Calu3 (cell line): ENCODE data around the gene AFAP1L2. TPM values are rescaled to one million over a fixed set of nuclear protein-coding genes. Genes with fewer than 3 reads are reported as not detected.

Source experiments
- BruUV-seq: library from RNA; stranded (reverse); fragments of 400-500 nt; replicated peaks from 2 replicates; lab custom pipeline; 2021; lab: Mats Ljungman, UMichigan
- CTCF ChIA-PET: fragments of 300-600 bp; sonication (Branson Sonifier 250); formaldehyde crosslinking; loops from one replicate; lab custom pipeline; 2022; ENCODE audit warnings: antibody characterized with exemption; lab: Charles Lee
- DNase-seq: peaks from one replicate; pipeline ENCODE4 v3.0.0; 2022
- H3K27ac Mint-ChIP-seq: one replicate; pipeline ENCODE4 v1.8.0; 2022; ENCODE audit warnings: mixed read lengths; ENCODE audit not compliant: unreplicated experiment
- H3K27me3 Mint-ChIP-seq: one replicate; pipeline ENCODE4 v1.8.0; 2022; ENCODE audit warnings: mixed read lengths; ENCODE audit not compliant: unreplicated experiment
- H3K36me3 Mint-ChIP-seq: one replicate; pipeline ENCODE4 v1.8.0; 2022; ENCODE audit warnings: mild to moderate bottlenecking, moderate library complexity, mixed read lengths; ENCODE audit not compliant: insufficient read depth, unreplicated experiment
- H3K4me1 Mint-ChIP-seq: one replicate; pipeline ENCODE4 v1.8.0; 2022; ENCODE audit warnings: mild to moderate bottlenecking, low read depth, mixed read lengths; ENCODE audit not compliant: unreplicated experiment
- H3K4me3 Mint-ChIP-seq: one replicate; pipeline ENCODE4 v1.8.0; 2022; ENCODE audit warnings: mild to moderate bottlenecking, low read depth, moderate library complexity, mixed read lengths; ENCODE audit not compliant: unreplicated experiment
- H3K9me3 Mint-ChIP-seq: one replicate; pipeline ENCODE4 v1.8.0; 2022; ENCODE audit warnings: low read depth, mixed read lengths; ENCODE audit not compliant: unreplicated experiment
- intact Hi-C: fragments of 100-400 bp; cut with micrococcal nuclease; formaldehyde crosslinking; loops from one replicate; pipeline ENCODE4 v1.10.0; 2022; ENCODE audit not compliant: unreplicated experiment
- total RNA-seq: library from RNA; stranded (reverse); gene quantifications from 2 replicates; pipeline ENCODE4 v1.2.3, GENCODE V29; 2022
- TF ChIP-seq, protein P1 (sequence below): fragments of 200-600 bp; IDR thresholded peaks from one replicate; pipeline ENCODE4 v1.8.0; 2022; ENCODE audit warnings: antibody characterized with exemption; ENCODE audit not compliant: unreplicated experiment

Gene AFAP1L2
- total RNA-seq, 1 experiment from 2014 or later, result 0.76 TPM

GRCh38 chr10:114418109-114418508 is 13.8 kb upstream of the AFAP1L2 start:
- Mint-ChIP-seq H3K4me3 (no peak overlapping the region), H3K4me1 (peaks cover 10% of the 10 kb centered on the region), H3K27ac (no peak overlapping the region), H3K27me3 (no peaks in the 10 kb centered on the region), H3K9me3 (no peaks in the 10 kb centered on the region), H3K36me3 (peaks cover 1% of the 10 kb centered on the region)
- DNase-seq, result no peak
- TF ChIP-seq, protein P1, sequence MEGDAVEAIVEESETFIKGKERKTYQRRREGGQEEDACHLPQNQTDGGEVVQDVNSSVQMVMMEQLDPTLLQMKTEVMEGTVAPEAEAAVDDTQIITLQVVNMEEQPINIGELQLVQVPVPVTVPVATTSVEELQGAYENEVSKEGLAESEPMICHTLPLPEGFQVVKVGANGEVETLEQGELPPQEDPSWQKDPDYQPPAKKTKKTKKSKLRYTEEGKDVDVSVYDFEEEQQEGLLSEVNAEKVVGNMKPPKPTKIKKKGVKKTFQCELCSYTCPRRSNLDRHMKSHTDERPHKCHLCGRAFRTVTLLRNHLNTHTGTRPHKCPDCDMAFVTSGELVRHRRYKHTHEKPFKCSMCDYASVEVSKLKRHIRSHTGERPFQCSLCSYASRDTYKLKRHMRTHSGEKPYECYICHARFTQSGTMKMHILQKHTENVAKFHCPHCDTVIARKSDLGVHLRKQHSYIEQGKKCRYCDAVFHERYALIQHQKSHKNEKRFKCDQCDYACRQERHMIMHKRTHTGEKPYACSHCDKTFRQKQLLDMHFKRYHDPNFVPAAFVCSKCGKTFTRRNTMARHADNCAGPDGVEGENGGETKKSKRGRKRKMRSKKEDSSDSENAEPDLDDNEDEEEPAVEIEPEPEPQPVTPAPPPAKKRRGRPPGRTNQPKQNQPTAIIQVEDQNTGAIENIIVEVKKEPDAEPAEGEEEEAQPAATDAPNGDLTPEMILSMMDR, result no peak
- no TSS peak for BruUV-seq
- intact Hi-C loops, result no loop called here
- CTCF ChIA-PET, result no interaction called here

DNA sequence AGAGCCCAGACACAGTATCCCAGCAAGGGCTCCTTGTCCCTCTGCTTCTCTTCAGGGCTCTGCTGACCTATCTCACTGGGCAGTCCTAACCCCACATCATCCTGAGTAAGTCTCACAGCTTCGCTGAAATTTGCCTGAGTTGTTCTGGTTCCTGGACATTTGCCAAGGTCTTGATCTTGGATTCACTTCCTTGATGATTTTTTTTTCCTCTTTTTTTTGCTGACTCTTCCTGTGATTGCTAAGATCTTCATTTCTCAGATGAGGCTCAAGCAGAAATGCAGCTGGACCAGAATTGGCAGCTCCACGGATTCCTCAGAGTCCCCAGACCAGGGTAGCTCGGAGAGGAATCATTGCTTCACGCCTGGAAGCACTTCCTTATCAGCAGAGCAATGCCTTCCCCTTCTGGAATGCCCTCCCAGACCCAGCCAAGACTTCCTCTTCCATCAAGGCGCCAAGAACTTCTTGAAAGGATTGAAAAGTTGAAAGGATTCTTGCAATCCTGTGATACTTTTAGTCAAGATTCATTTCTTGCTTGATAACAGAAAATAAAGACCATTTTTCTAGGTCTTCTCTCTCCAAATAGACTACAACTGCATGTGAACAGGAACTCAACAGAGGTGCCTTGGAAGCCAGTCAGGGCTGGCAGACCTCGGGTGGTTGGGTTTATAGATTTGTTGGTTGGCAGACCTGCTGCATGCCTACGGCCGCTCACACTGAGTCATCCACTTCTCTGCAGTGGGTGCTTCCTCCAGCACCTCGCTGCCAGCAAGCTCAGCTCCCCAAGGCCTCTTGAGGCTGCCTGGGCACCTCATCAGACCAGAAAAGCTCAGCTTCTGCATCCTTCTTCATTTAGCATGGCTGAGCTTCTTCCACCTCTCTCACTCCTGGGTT is 8.8 kb upstream of the AFAP1L2 start:
- TF ChIP-seq, protein P1, result no peak
- Mint-ChIP-seq H3K36me3 (peaks cover 7% of the 10 kb centered on the region), H3K27ac (peak overlapping the region; percentile 18), H3K4me3 (peak overlapping the region; percentile 11), H3K9me3 (no peaks in the 10 kb centered on the region), H3K27me3 (no peaks in the 10 kb centered on the region), H3K4me1 (peaks cover 37% of the 10 kb centered on the region)
- DNase-seq, result peak; percentile 75
- BruUV-seq, result no TSS peak
- CTCF ChIA-PET, result interaction anchor here (0.5 to 1.5 kb wide), 5 partner anchors 14 to 109 kb away, joined by 3 to 7 read pairs (median 3); no protein-coding TSS in a partner anchor
- intact Hi-C loops, result loop anchor here (5.0 kb wide), 2 partner anchors 36 to 91 kb away; no protein-coding TSS in a partner anchor

GRCh38 chr10:114408968-114409444 is 4.7 kb upstream of the AFAP1L2 start:
- Mint-ChIP-seq H3K36me3 (peaks cover 16% of the 10 kb centered on the region), H3K9me3 (no peaks in the 10 kb centered on the region), H3K27me3 (peaks cover 17% of the 10 kb centered on the region), H3K4me3 (no peak overlapping the region), H3K4me1 (peaks cover 55% of the 10 kb centered on the region), H3K27ac (no peak overlapping the region)
- no peak for DNase-seq
- intact Hi-C loops, result no loop called here
- no TSS peak for BruUV-seq
- TF ChIP-seq, protein P1, result no peak
- CTCF ChIA-PET, result no interaction called here

- CTCF ChIA-PET, result interaction anchor here (0.6 kb wide), 1 partner anchor 878 kb away, joined by 3 read pairs; no protein-coding TSS in a partner anchor
- H3K4me1 Mint-ChIP-seq, result peaks cover 48% of the 10 kb centered on the region
- H3K27me3 Mint-ChIP-seq, result peaks cover 22% of the 10 kb centered on the region
- no peaks in the 10 kb centered on the region for H3K9me3 Mint-ChIP-seq
- no peak overlapping the region for H3K4me3 Mint-ChIP-seq
- H3K27ac Mint-ChIP-seq, result no peak overlapping the region
- H3K36me3 Mint-ChIP-seq, result peaks cover 16% of the 10 kb centered on the region
- intact Hi-C loops, result no loop called here
- no peak for DNase-seq
- TF ChIP-seq, protein P1, result no peak
- BruUV-seq, result no TSS peak
These were observed 4.0 kb upstream of the AFAP1L2 start for GRCh38 chr10:114408112-114408967.
